Superior temporal gyrus (tissue), 1 donor: ENCODE results near the gene HDX.
"Not testable (repeated sequence)": the region's sequence is repeated elsewhere in the genome, so short reads cannot be mapped to it uniquely, and the experiment has no call there.

Experiments
- DNase-seq: peaks from one replicate; pipeline ENCODE4 v3.0.0-alpha.2; 2016; ENCODE audit errors: extremely low spot score

HDX gene

DNA sequence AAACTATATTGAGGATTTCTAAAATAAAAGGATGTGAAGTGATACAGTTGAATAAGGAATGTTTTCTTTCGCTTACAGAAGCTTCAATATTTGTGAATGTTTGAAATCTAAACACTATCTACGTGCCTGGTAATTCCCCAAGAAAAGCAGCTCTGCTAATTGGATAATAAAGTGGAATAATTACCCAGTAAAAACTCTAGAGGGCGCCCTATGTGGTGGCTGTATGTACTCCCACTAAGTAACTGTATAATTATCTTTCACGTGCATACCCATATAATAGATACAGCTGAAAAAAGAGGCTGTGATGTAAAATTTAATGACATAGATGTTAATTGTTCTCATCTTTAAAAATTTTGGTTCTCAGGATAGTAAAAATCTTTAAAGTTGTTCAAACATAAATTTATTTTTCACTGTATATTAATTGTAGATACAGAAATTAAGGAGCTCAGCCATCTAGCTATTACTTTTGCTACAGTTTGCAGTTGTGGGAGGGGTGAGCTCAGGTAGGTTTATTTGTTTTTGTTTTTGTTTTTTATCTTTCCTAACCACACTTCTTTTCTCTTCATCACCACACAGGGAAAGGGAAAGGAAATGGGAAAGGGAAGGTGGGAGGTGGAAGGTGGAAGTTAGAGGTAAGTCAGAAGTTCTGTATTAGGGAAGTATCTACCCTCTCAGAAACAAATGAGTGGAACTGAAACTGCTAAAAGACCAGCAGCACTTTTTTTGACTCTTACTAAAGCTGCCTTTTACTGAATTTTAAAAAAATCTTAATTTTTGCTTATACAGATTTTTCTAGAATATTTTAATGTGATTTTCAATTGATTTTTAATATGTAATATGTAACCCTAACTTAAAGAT, 162.5 kb downstream of the HDX start:
- DNase-seq = peak; percentile 31

DNA sequence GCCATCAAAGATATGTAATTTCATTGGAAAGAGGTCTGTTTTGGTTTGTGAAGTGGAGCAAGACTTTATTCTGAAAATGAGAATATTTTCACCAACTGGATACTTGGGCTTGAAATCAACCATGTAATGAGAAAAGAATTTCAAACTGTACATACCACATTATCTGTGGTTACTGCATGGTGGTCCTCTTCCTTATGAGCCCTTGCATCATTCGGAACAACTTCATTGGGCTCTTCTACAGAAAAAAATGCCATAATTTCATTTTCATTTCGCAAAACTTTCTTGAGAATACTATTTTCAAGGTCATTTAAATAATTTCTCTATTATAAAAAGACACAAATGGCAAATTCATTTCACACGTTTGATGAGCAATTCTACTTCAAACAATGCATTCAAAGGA, 165.6 kb downstream of the HDX start:
- no peak for DNase-seq

- DNase-seq = no peak
Measured at GRCh38 chrX:84335121-84335520, 167.1 kb downstream of the HDX start.

DNA sequence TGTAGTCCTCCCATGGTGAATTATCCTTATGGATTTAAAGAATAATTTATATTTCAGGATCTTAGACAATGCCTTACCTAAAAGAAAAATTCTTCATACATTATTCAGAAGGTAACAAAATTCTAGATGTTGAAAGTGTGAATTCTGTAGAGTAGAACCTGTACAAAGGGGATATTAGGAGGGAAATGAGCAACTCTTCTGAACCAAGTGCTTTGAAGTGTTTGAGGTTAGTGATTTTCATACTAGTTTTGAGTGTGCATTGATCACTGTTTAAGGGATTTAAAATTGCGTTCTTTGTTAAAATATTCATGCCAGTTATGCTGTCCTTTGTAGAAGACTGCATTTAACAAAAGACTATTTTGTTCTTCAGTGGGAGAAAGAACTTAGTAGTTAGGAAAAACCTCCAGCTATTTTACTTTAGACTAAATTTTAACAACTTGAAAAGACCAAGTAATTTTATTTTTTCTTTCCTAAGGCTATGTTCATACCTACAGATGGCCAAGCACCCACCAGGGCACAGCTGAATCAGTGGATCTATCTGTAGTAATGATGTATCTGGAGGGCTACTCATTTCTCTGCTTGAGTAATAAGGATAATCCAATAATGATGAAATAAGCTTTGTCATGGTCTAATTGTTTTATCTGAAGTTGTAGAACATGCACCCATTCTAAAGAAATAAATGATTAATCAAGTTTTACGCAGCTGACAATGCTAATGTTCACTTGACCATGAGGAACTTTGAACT, 180.0 kb downstream of the HDX start:
- DNase-seq = no peak

GRCh38 chrX:84320614-84321013, 181.6 kb downstream of the HDX start:
- peak; percentile 30 for DNase-seq

GRCh38 chrX:84320023-84320422, 182.2 kb downstream of the HDX start:
- no peak for DNase-seq

DNA sequence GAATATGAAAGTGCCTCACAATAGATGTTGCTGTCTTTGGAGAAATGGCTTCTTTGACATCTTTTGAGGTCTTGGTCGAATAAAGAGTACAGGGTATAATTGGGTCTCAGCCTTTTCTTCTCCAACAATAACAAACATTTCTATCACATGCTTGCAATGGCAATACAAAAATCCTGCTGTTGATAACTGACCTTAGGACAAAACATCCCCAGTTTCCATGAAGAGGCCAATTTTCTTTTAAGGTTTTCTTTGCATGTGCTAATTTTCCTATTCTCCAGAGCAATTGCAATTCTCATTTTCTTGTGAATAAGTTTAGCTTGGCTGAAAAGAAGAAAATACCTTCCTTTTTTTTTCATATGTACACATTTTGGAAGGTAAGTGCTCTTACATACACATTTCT, 183.6 kb downstream of the HDX start:
- no peak for DNase-seq

- not testable (repeated sequence) for DNase-seq
Measured at GRCh38 chrX:84315946-84316345, 186.3 kb downstream of the HDX start.
